H1 (cell line): ENCODE results near the gene CHD5. TPM values are rescaled to one million over a fixed set of nuclear protein-coding genes. Genes with fewer than 3 reads are reported as not detected.

Experiments used
- CTCF ChIA-PET: fragments of 300-600 bp; sonication (Branson Sonifier 250); formaldehyde crosslinking; loops from one replicate; lab custom pipeline; 2021; ENCODE audit not compliant: partially characterized antibody; lab: Charles Lee
- POLR2A ChIA-PET: fragments of 300-600 bp; sonication (Branson Sonifier 250); formaldehyde crosslinking; loops from one replicate; lab custom pipeline; 2021; ENCODE audit warnings: inconsistent platforms; ENCODE audit not compliant: partially characterized antibody; lab: Charles Lee
- DNase-seq, 2 experiments: peaks; one replicate each; pipeline versions ENCODE4 v3.0.0 to v3.0.0-alpha.2; 2010 to 2022; ENCODE audit warnings: low spot score in 2 of 2, low read depth in 1 of 2, mixed read lengths in 1 of 2
- FAIRE-seq: peaks from 2 replicates; lab custom pipeline; 2011; peaks lifted over from hg19 to GRCh38; lab: Jason Lieb, UNC
- H2AFZ ChIP-seq: 2 replicates; pipeline ENCODE4 v1.8.1; 2012; ENCODE audit warnings: low read length, inconsistent platforms
- H2AK5ac ChIP-seq: 2 replicates; pipeline ENCODE4 v1.6.1; 2013; ENCODE audit warnings: low read depth, low read length
- H2BK120ac ChIP-seq: replicated peaks from 2 replicates; pipeline ENCODE3; 2013; ENCODE audit warnings: low read depth, low read length, inconsistent platforms
- H2BK12ac ChIP-seq: 2 replicates; pipeline ENCODE4 v1.6.1; 2013; ENCODE audit warnings: low read depth, low read length
- H2BK15ac ChIP-seq: 2 replicates; pipeline ENCODE4 v1.6.1; 2013; ENCODE audit warnings: low read length
- H2BK20ac ChIP-seq: 2 replicates; pipeline ENCODE4 v1.6.1; 2013; ENCODE audit warnings: low read length
- H2BK5ac ChIP-seq: 2 replicates; pipeline ENCODE4 v1.6.1; 2013; ENCODE audit warnings: low read depth, low read length
- H3K14ac ChIP-seq: 2 replicates; pipeline ENCODE4 v1.6.1; 2013; ENCODE audit warnings: inconsistent platforms; ENCODE audit not compliant: insufficient read length
- H3K18ac ChIP-seq: 2 replicates; pipeline ENCODE4 v1.6.1; 2013; ENCODE audit warnings: low read length; ENCODE audit errors: extremely low read depth
- H3K23ac ChIP-seq: 2 replicates; pipeline ENCODE4 v1.6.1; 2013; ENCODE audit warnings: inconsistent platforms; ENCODE audit not compliant: insufficient read length
- H3K23me2 ChIP-seq: 2 replicates; pipeline ENCODE4 v1.6.1; 2013; ENCODE audit warnings: low read depth, low read length
- H3K27ac ChIP-seq: 2 replicates; pipeline ENCODE4 v1.6.1; 2011; ENCODE audit warnings: low read depth, low read length, inconsistent platforms
- H3K27me3 ChIP-seq, 4 experiments: replicated peaks in 1 of 4; 1 replicate in 1 of 4; 2 replicates in 3 of 4; pipeline versions ENCODE4 v1.6.1 to v1.8.1; 2011 to 2013; ENCODE audit warnings: low read length in 3 of 4, mild to moderate bottlenecking in 3 of 4, inconsistent platforms in 2 of 4, mixed read lengths in 2 of 4, moderate library complexity in 1 of 4; ENCODE audit not compliant: control insufficient read depth in 3 of 4, insufficient read depth in 3 of 4; ENCODE audit errors: extremely low read depth in 1 of 4
- H3K36me3 ChIP-seq, 4 experiments: 2 replicates each; pipeline versions ENCODE4 v1.6.1 to v1.8.1; 2011 to 2013; ENCODE audit warnings: mild to moderate bottlenecking in 4 of 4, low read length in 3 of 4, moderate library complexity in 2 of 4, control low read depth in 1 of 4, inconsistent platforms in 1 of 4; ENCODE audit not compliant: insufficient read depth in 4 of 4, control insufficient read depth in 2 of 4
- H3K4ac ChIP-seq: replicated peaks from 2 replicates; pipeline ENCODE3; 2013; ENCODE audit warnings: low read length, low read depth, mixed read lengths, inconsistent platforms; ENCODE audit not compliant: insufficient read length
- H3K4me1 ChIP-seq, 4 experiments: replicated peaks in 1 of 4; 1 replicate in 1 of 4; 2 replicates in 3 of 4; pipeline versions ENCODE4 v1.6.1 to v1.8.1; 2011 to 2013; ENCODE audit warnings: low read length in 3 of 4, inconsistent platforms in 2 of 4, mixed read lengths in 1 of 4; ENCODE audit not compliant: insufficient read depth in 4 of 4, control insufficient read depth in 3 of 4
- H3K4me2 ChIP-seq, 2 experiments: 2 replicates each; pipeline versions ENCODE4 v1.6.1 to v1.8.1; 2011 to 2013; ENCODE audit warnings: low read depth in 2 of 2, low read length in 2 of 2, control low read depth in 1 of 2, inconsistent platforms in 1 of 2, mild to moderate bottlenecking in 1 of 2; ENCODE audit not compliant: insufficient read depth in 1 of 2
- H3K4me3 ChIP-seq, 4 experiments: fragments of 200-600, 300-600 bp in 1 of 4; sonication (generic), shearing (Covaris generic), sonication (Bioruptor Twin) in 1 of 4; 2 replicates each; pipeline versions ENCODE4 v1.5.1 to v1.8.1; 2011 to 2016; ENCODE audit warnings: low read length in 4 of 4, low read depth in 3 of 4, control low read depth in 2 of 4, inconsistent platforms in 2 of 4, mild to moderate bottlenecking in 2 of 4, mixed read lengths in 1 of 4, moderate library complexity in 1 of 4; ENCODE audit not compliant: insufficient read depth in 2 of 4; ENCODE audit errors: extremely low read depth in 1 of 4
- H3K56ac ChIP-seq: replicated peaks from 2 replicates; pipeline ENCODE3; 2013; ENCODE audit warnings: low read depth, mild to moderate bottlenecking, mixed read lengths, low read length, inconsistent platforms; ENCODE audit not compliant: insufficient read length
- H3K79me1 ChIP-seq: 2 replicates; pipeline ENCODE4 v1.6.1; 2013; ENCODE audit warnings: low read depth, low read length, control low read depth
- H3K79me2 ChIP-seq, 2 experiments: 2 replicates each; pipeline versions ENCODE4 v1.6.1 to v1.8.1; 2012 to 2013; ENCODE audit warnings: low read length in 2 of 2, mild to moderate bottlenecking in 2 of 2, inconsistent platforms in 1 of 2; ENCODE audit not compliant: insufficient read depth in 2 of 2, control insufficient read depth in 1 of 2
- H3K9ac ChIP-seq, 4 experiments: replicated peaks in 1 of 4; 1 replicate in 1 of 4; 2 replicates in 3 of 4; pipeline versions ENCODE4 v1.6.1 to v1.8.1; 2011 to 2013; ENCODE audit warnings: low read depth in 3 of 4, low read length in 3 of 4, control low read depth in 2 of 4, mild to moderate bottlenecking in 2 of 4, moderate library complexity in 2 of 4, inconsistent platforms in 1 of 4; ENCODE audit errors: extremely low read depth in 1 of 4
- H3K9me3 ChIP-seq, 2 experiments: 2 replicates each; pipeline versions ENCODE4 v1.6.1 to v1.8.1; 2012 to 2013; ENCODE audit warnings: mild to moderate bottlenecking in 2 of 2, moderate library complexity in 2 of 2, control low read depth in 1 of 2, inconsistent platforms in 1 of 2, low read depth in 1 of 2, low read length in 1 of 2, mixed read lengths in 1 of 2; ENCODE audit not compliant: insufficient read depth in 2 of 2
- H4K20me1 ChIP-seq, 2 experiments: replicated peaks in 1 of 2; 2 replicates each; pipeline versions ENCODE3 to v1.8.1; 2011 to 2013; ENCODE audit warnings: inconsistent platforms in 2 of 2, low read length in 2 of 2, mild to moderate bottlenecking in 1 of 2; ENCODE audit not compliant: insufficient read depth in 2 of 2, control insufficient read depth in 1 of 2
- H4K5ac ChIP-seq: 2 replicates; pipeline ENCODE4 v1.6.1; 2013; ENCODE audit warnings: low read length, low read depth, mixed read lengths, inconsistent platforms; ENCODE audit not compliant: insufficient read length
- H4K8ac ChIP-seq: 2 replicates; pipeline ENCODE4 v1.8.0; 2013; ENCODE audit warnings: mild to moderate bottlenecking, moderate library complexity, low read length, inconsistent platforms; ENCODE audit not compliant: insufficient read depth; ENCODE audit errors: extremely low read depth
- H4K91ac ChIP-seq: replicated peaks from 2 replicates; pipeline ENCODE3; 2013; ENCODE audit warnings: low read length, mixed read lengths, inconsistent platforms; ENCODE audit not compliant: insufficient read length
- WGBS, 2 experiments: shearing (Covaris generic) in 1 of 2; methylation state at CpG; one replicate each; pipeline versions ENCODE4 v1.1.6 to v1.1.7; 2013 to 2015; ENCODE audit warnings: low lambda C conversion rate in 2 of 2, mixed read lengths in 2 of 2, inconsistent platforms in 1 of 2, low coverage in 1 of 2, missing lambda C conversion rate in 1 of 2; ENCODE audit not compliant: insufficient replicate concordance in 2 of 2, insufficient coverage in 1 of 2, insufficient read length in 1 of 2; ENCODE audit errors: extremely low coverage in 1 of 2, missing lambda C conversion rate in 1 of 2; 5-methylcytosine and 5-hydroxymethylcytosine counted together
- polyA plus RNA-seq, 7 experiments: library from polyadenylated mRNA; depleted of rRNA in 3 of 7; stranded (reverse) in 5 of 7; unstranded in 2 of 7; fragments of >200 nt in 5 of 7; fragments of 200-250 nt in 2 of 7; gene quantifications; 1 replicate in 5 of 7; 2 replicates in 1 of 7; 4 replicates in 1 of 7; pipeline versions ENCODE4 v1.2.1 to v1.2.3, GENCODE V29; 2011 to 2013; ENCODE audit warnings: missing spikeins in 2 of 7, mixed read lengths in 2 of 7
- total RNA-seq: library from RNA; stranded (reverse); fragmentation: NEBNext Ultra II Directional; extraction: Animal tissue kit (Norgen Biotek cat#: 25700); gene quantifications from 2 replicates; pipeline ENCODE4 v1.2.1, GENCODE V29; 2021

CHD5 gene
- total and polyA plus RNA-seq, 2 of the 8 experiments (the other 6 are each of a cell fraction or from before 2014, with no cell fraction given) = 0.42 to 1.8 TPM

DNA sequence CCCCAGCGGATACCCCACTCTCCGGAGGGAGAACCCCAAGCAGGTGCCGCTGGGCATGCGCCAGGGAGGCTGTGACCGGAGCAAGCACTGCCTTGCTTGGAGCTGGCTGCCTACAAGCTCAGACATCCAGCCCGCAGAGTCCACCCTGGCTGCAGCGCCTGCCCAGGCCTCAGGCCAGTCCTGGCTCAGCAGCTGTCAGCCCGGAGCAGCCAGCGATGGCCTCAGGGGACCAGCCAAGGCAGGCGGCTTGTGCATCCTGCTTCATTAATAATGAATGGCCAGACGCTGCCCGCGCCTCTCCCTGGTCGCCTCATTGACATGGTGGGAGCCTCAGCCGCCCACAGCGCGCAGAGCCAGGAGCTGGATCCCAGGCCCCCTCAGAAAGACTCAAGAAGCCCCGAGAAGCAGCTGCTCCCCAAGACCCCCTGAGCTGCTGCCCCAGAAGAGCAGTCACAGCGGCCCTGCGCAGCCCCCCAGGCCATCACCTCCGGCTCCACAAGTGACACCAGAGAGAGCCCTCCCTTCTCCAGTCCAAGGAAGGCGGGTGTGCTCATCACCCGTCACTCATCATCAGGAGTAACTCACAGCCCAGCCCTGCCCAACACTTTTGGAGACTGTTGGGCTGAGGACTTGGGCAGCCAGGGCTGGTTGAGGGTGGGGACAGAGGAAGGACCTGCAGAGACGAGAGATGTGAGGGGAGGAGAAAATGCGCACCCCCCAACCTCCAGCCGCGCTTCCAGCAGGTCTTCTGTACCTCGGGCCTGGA, 114.8 kb downstream of the CHD5 start:
- H3K27me3 ChIP-seq = no peaks in the 10 kb centered on the region
- H4K91ac ChIP-seq = no peak overlapping the region
- DNase-seq = no peak
- H2AK5ac ChIP-seq = no peak overlapping the region
- no peak overlapping the region for H3K4me3 ChIP-seq
- no peak overlapping the region for H3K27ac ChIP-seq
- H3K9me3 ChIP-seq = no peaks in the 10 kb centered on the region
- H2BK20ac ChIP-seq = no peak overlapping the region
- H3K9ac ChIP-seq = no peak overlapping the region
- H3K4me2 ChIP-seq = no peak overlapping the region
- no peak overlapping the region for H3K18ac ChIP-seq
- no peaks in the 10 kb centered on the region for H4K20me1 ChIP-seq
- ChIA-PET CTCF (interaction anchor here (0.7 to 4.6 kb wide), 6 partner anchors 13 to 106 kb away, joined by 3 to 23 read pairs (median 4); no protein-coding TSS in a partner anchor), POLR2A (interaction anchor here (0.5 to 1.1 kb wide), 3 partner anchors 13 to 128 kb away, joined by 3 read pairs; no protein-coding TSS in a partner anchor)
- H2BK120ac ChIP-seq = no peak overlapping the region
- no peak overlapping the region for H3K23ac ChIP-seq
- H3K14ac ChIP-seq = no peak overlapping the region
- H3K4ac ChIP-seq = no peak overlapping the region
- no peak overlapping the region for H4K5ac ChIP-seq
- no peaks in the 10 kb centered on the region for H3K4me1 ChIP-seq
- 91% methylated on average over 23 of the region's 28 CpGs; no CpG with 5 or more reads in 1 of the 2 experiments for WGBS, 2 experiments
- no peaks in the 10 kb centered on the region for H3K79me2 ChIP-seq
- H2AFZ ChIP-seq = no peak overlapping the region
- H2BK12ac ChIP-seq = no peak overlapping the region
- H3K56ac ChIP-seq = no peak overlapping the region
- H3K79me1 ChIP-seq = no peaks in the 10 kb centered on the region
- no peaks in the 10 kb centered on the region for H3K36me3 ChIP-seq
- no peak overlapping the region for H2BK5ac ChIP-seq
- no peak for FAIRE-seq
- H3K23me2 ChIP-seq = no peaks in the 10 kb centered on the region
- peak overlapping the region; percentile 83; the same call in 1 of the 2 replicates for H4K8ac ChIP-seq
- no peak overlapping the region for H2BK15ac ChIP-seq
